AG09309 (cell line): ENCODE data around the gene TMEM121.

Experiments used
- DNase-seq: peaks from one replicate; pipeline ENCODE4 v3.0.0-alpha.2; 2010; ENCODE audit warnings: low read depth
- H3K4me3 ChIP-seq: 2 replicates; pipeline ENCODE4 v1.5.1; 2011; ENCODE audit warnings: mild to moderate bottlenecking, low read depth, low read length, moderate library complexity; ENCODE audit not compliant: control insufficient read depth
- CTCF ChIP-seq: IDR thresholded peaks from 2 replicates; pipeline ENCODE4 v1.5.1; 2011; ENCODE audit warnings: mild to moderate bottlenecking, low read depth, low read length, inconsistent platforms; ENCODE audit not compliant: insufficient read depth, control insufficient read depth; ENCODE audit errors: missing control alignments

The TMEM121 gene

GRCh38 chr14:105487986-105488777, 38.2 kb upstream of the TMEM121 start:
- DNase-seq: no peak
- H3K4me3 ChIP-seq: no peak overlapping the region
- TF ChIP-seq CTCF: no peak

GRCh38 chr14:105488781-105489541, 37.4 kb upstream of the TMEM121 start:
- no peak overlapping the region for H3K4me3 ChIP-seq
- no peak for TF ChIP-seq CTCF
- DNase-seq: no peak

GRCh38 chr14:105489542-105490266, 36.7 kb upstream of the TMEM121 start:
- peak; percentile 76 for TF ChIP-seq CTCF
- DNase-seq: peak; percentile 27
- H3K4me3 ChIP-seq: peak overlapping the region; percentile 68

- DNase-seq: no peak
- TF ChIP-seq CTCF: no peak
- peak overlapping the region; percentile 68 for H3K4me3 ChIP-seq
Observed at GRCh38 chr14:105490267-105490571, 36.2 kb upstream of the TMEM121 start.

GRCh38 chr14:105490572-105491365, 35.6 kb upstream of the TMEM121 start, which contains the start of gene TEDC1:
Gene TEDC1 (plus strand): TSS chr14:105491246. CDS start chr14:105491376, 130 bp downstream.
- TF ChIP-seq CTCF: peak; percentile 51

More at GRCh38 chr14:105490572-105491365, 35.6 kb upstream of the TMEM121 start, which contains the start of gene TEDC1:
- H3K4me3 ChIP-seq: peak within 1 kb of the TSS; percentile 68
- DNase-seq: peak; percentile 100
